H9 (cell line): ENCODE measurements around the gene ARHGEF7. TPM values are rescaled to one million over a fixed set of nuclear protein-coding genes. Genes with fewer than 3 reads are reported as not detected.
"Not testable (repeated sequence)": the region's sequence is repeated elsewhere in the genome, so short reads cannot be mapped to it uniquely, and the experiment has no call there.

Experiments used
- DNase-seq: peaks from one replicate; pipeline ENCODE4 v3.0.0-alpha.2; 2017
- H2AFZ ChIP-seq: one replicate; pipeline ENCODE4 v1.6.1; 2013; ENCODE audit warnings: mild to moderate bottlenecking, low read length, control low read depth, moderate library complexity
- H2AK5ac ChIP-seq: 2 replicates; pipeline ENCODE4 v1.6.1; 2013; ENCODE audit warnings: low read length, control low read depth, mixed read lengths; ENCODE audit not compliant: insufficient read length
- H2BK120ac ChIP-seq: one replicate; pipeline ENCODE4 v1.6.1; 2013; ENCODE audit warnings: low read depth, mild to moderate bottlenecking, low read length, control low read depth, inconsistent platforms; ENCODE audit not compliant: poor library complexity, severe bottlenecking
- H2BK12ac ChIP-seq: 2 replicates; pipeline ENCODE4 v1.6.1; 2013; ENCODE audit warnings: low read length, control low read depth, mixed read lengths, low read depth; ENCODE audit not compliant: insufficient read length
- H2BK15ac ChIP-seq: 2 replicates; pipeline ENCODE4 v1.6.1; 2013; ENCODE audit warnings: low read depth, low read length, control low read depth
- H2BK20ac ChIP-seq: one replicate; pipeline ENCODE4 v1.6.1; 2013; ENCODE audit warnings: low read depth, mild to moderate bottlenecking, low read length, control low read depth, inconsistent platforms; ENCODE audit not compliant: poor library complexity, severe bottlenecking
- H2BK5ac ChIP-seq: 2 replicates; pipeline ENCODE4 v1.6.1; 2013; ENCODE audit warnings: low read length, control low read depth, mixed read lengths; ENCODE audit not compliant: insufficient read length
- H3K14ac ChIP-seq: 2 replicates; pipeline ENCODE4 v1.6.1; 2013; ENCODE audit warnings: low read length, control low read depth; ENCODE audit not compliant: insufficient read depth
- H3K18ac ChIP-seq: 2 replicates; pipeline ENCODE4 v1.6.1; 2013; ENCODE audit warnings: low read depth, mild to moderate bottlenecking, mixed read lengths, low read length, control low read depth; ENCODE audit not compliant: insufficient read length
- H3K23ac ChIP-seq: 2 replicates; pipeline ENCODE4 v1.6.1; 2013; ENCODE audit warnings: low read length, control low read depth, mixed read lengths, low read depth; ENCODE audit not compliant: insufficient read length
- H3K23me2 ChIP-seq: 2 replicates; pipeline ENCODE4 v1.6.1; 2013; ENCODE audit warnings: low read depth, mild to moderate bottlenecking, mixed read lengths, low read length, control low read depth; ENCODE audit not compliant: insufficient read length, poor library complexity, severe bottlenecking
- H3K27ac ChIP-seq: 2 replicates; pipeline ENCODE4 v1.5.1; 2013; ENCODE audit warnings: low read length, control low read depth, mixed read lengths, low read depth; ENCODE audit not compliant: insufficient read length
- H3K27me3 ChIP-seq: 2 replicates; pipeline ENCODE4 v1.6.1; 2013; ENCODE audit warnings: low read length, control low read depth, inconsistent platforms; ENCODE audit not compliant: insufficient read depth
- H3K4ac ChIP-seq: 2 replicates; pipeline ENCODE4 v1.6.1; 2013; ENCODE audit warnings: low read depth, mild to moderate bottlenecking, control low read depth, inconsistent platforms, low read length, moderate library complexity
- H3K4me1 ChIP-seq: 2 replicates; pipeline ENCODE4 v1.6.1; 2013; ENCODE audit warnings: low read length, control low read depth, inconsistent platforms; ENCODE audit not compliant: insufficient read depth
- H3K4me2 ChIP-seq: 2 replicates; pipeline ENCODE4 v1.6.1; 2013; ENCODE audit warnings: low read length, control low read depth, mixed read lengths; ENCODE audit not compliant: insufficient read length, insufficient read depth
- H3K56ac ChIP-seq: 2 replicates; pipeline ENCODE4 v1.6.1; 2013; ENCODE audit warnings: low read depth, mild to moderate bottlenecking, mixed read lengths, low read length, control low read depth; ENCODE audit not compliant: insufficient read length
- H3K79me1 ChIP-seq: 2 replicates; pipeline ENCODE4 v1.6.1; 2013; ENCODE audit warnings: low read depth, mild to moderate bottlenecking, moderate library complexity, low read length, control low read depth, inconsistent platforms; ENCODE audit not compliant: insufficient read depth, poor library complexity, severe bottlenecking
- H3K79me2 ChIP-seq: 2 replicates; pipeline ENCODE4 v1.6.1; 2013; ENCODE audit warnings: low read length, control low read depth, inconsistent platforms; ENCODE audit not compliant: insufficient read depth
- H3K9ac ChIP-seq: 2 replicates; pipeline ENCODE4 v1.6.1; 2013; ENCODE audit warnings: low read length, control low read depth, mixed read lengths; ENCODE audit not compliant: insufficient read length; ENCODE audit errors: extremely low read depth
- H3K9me3 ChIP-seq: one replicate; pipeline ENCODE4 v1.6.1; 2013; ENCODE audit warnings: low read depth, low read length, inconsistent platforms; ENCODE audit not compliant: control insufficient read depth
- H3T11ph ChIP-seq: one replicate; pipeline ENCODE4 v1.6.1; 2013; ENCODE audit warnings: mild to moderate bottlenecking, low read length, control low read depth, inconsistent platforms
- H4K20me1 ChIP-seq: one replicate; pipeline ENCODE4 v1.6.1; 2013; ENCODE audit not compliant: control insufficient read depth, insufficient read length, insufficient read depth
- H4K5ac ChIP-seq: 2 replicates; pipeline ENCODE4 v1.6.1; 2013; ENCODE audit warnings: low read depth, mild to moderate bottlenecking, mixed read lengths, low read length, control low read depth; ENCODE audit not compliant: insufficient read length
- H4K8ac ChIP-seq: replicated peaks from 2 replicates; pipeline ENCODE4 v1.6.1; 2013; ENCODE audit warnings: low read length, control low read depth, mixed read lengths, low read depth; ENCODE audit not compliant: insufficient read length
- H4K91ac ChIP-seq: 2 replicates; pipeline ENCODE4 v1.6.1; 2013; ENCODE audit warnings: low read depth, mild to moderate bottlenecking, moderate library complexity, mixed read lengths, low read length, control low read depth; ENCODE audit not compliant: insufficient read length
- H3K27ac Mint-ChIP-seq, 3 experiments: 2 replicates in 2 of 3; 3 replicates in 1 of 3; pipeline ENCODE4 v1.8.0; 2020 to 2021; ENCODE audit warnings: mixed read lengths in 3 of 3, mild to moderate bottlenecking in 1 of 3, moderate library complexity in 1 of 3
- H3K27me3 Mint-ChIP-seq: 2 replicates; pipeline ENCODE4 v1.8.0; 2021; ENCODE audit warnings: low read depth, mild to moderate bottlenecking, moderate library complexity, mixed read lengths
- H3K36me3 Mint-ChIP-seq, 3 experiments: 2 replicates in 2 of 3; 3 replicates in 1 of 3; pipeline ENCODE4 v1.8.0; 2020 to 2021; ENCODE audit warnings: low read depth in 3 of 3, mixed read lengths in 3 of 3; ENCODE audit not compliant: insufficient read depth in 1 of 3
- H3K4me1 Mint-ChIP-seq, 2 experiments: 2 replicates each; pipeline ENCODE4 v1.8.0; 2020; ENCODE audit warnings: mixed read lengths in 2 of 2
- H3K4me3 Mint-ChIP-seq, 2 experiments: 2 replicates in 1 of 2; 3 replicates in 1 of 2; pipeline ENCODE4 v1.8.0; 2020 to 2021; ENCODE audit warnings: mild to moderate bottlenecking in 2 of 2, mixed read lengths in 2 of 2, moderate library complexity in 1 of 2
- H3K9me3 Mint-ChIP-seq, 2 experiments: 2 replicates in 1 of 2; 3 replicates in 1 of 2; pipeline ENCODE4 v1.8.0; 2020; ENCODE audit warnings: mild to moderate bottlenecking in 2 of 2, mixed read lengths in 2 of 2, moderate library complexity in 1 of 2
- WGBS: extraction: QIAGEN DNeasy Blood & Tissue Kit; methylation state at CpG from one replicate; pipeline ENCODE4 v1.1.7; 2013; ENCODE audit warnings: missing lambda C conversion rate, low lambda C conversion rate, mixed read lengths; ENCODE audit not compliant: insufficient read length; ENCODE audit errors: extremely low coverage; 5-methylcytosine and 5-hydroxymethylcytosine counted together
- total RNA-seq: library from RNA; stranded (reverse); gene quantifications from 2 replicates; pipeline ENCODE4 v1.2.1, GENCODE V29; 2021

ARHGEF7 gene
- total RNA-seq, 1 experiment from 2014 or later: 51.9 TPM

DNA sequence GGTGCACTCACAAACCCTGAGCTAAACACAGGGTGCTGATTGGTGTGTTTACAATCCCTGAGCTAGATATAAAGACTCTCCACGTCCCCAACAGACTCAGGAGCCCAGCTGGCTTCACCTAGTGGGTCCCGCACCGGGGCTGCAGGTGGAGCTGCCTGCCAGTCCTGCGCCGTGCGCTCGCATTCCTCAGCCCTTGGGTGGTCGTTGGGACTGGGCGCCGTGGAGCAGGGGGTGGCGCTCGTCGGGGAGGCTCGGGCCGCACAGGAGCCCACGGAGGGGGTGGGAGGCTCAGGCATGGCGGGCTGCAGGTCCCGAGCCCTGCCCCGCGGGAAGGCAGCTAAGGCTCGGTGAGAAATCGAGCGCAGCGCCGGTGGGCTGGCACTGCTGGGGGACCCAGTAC, 31.4 kb upstream of the ARHGEF7 start:
- not testable (repeated sequence) for H2BK15ac ChIP-seq, H2BK120ac ChIP-seq, H4K8ac ChIP-seq, H3K14ac ChIP-seq, H4K91ac ChIP-seq, H3K27me3 ChIP-seq, H3K18ac ChIP-seq, H3K4me2 ChIP-seq, H3K27ac ChIP-seq, H2BK20ac ChIP-seq, H2BK12ac ChIP-seq, H3T11ph ChIP-seq, H3K9me3 ChIP-seq, H3K4ac ChIP-seq, H3K79me2 ChIP-seq, H4K5ac ChIP-seq, H3K79me1 ChIP-seq, H3K27me3 Mint-ChIP-seq, H3K23ac ChIP-seq, H3K4me3 Mint-ChIP-seq, H3K23me2 ChIP-seq, H2AFZ ChIP-seq, H3K4me1 ChIP-seq, H2AK5ac ChIP-seq, H3K9ac ChIP-seq, H3K9me3 Mint-ChIP-seq, H3K56ac ChIP-seq, DNase-seq, H4K20me1 ChIP-seq, H3K36me3 Mint-ChIP-seq, H2BK5ac ChIP-seq, H3K27ac Mint-ChIP-seq
- peaks cover 8 to 15% of the 10 kb centered on the region in 2 experiments for H3K4me1 Mint-ChIP-seq
- WGBS: no CpG with 5 or more reads among the region's 25 CpGs
